H54 (cell line): Measurements from ENCODE around the gene OR1A1.
"Not testable (repeated sequence)": the region's sequence is repeated elsewhere in the genome, so short reads cannot be mapped to it uniquely, and the experiment has no call there.

ENCODE experiments used
- DNase-seq: peaks from one replicate; pipeline ENCODE4 v3.0.0; 2011; ENCODE audit warnings: low spot score, mixed read lengths; ENCODE audit not compliant: insufficient read length
- FAIRE-seq: peaks from 3 replicates; lab custom pipeline; 2011; peaks lifted over from hg19 to GRCh38; lab: Jason Lieb, UNC
- POLR2A ChIP-seq: IDR thresholded peaks from 2 replicates; pipeline ENCODE4 v1.6.1; 2011; ENCODE audit warnings: low read depth, mild to moderate bottlenecking, low read length

OR1A1 gene

GRCh38 chr17:3207367-3207766 is at the start of gene OR1A1:
OR1A1 (plus strand) TSS chr17:3207667; CDS start chr17:3215621, 7,954 bp downstream.
- DNase-seq (no peak), FAIRE-seq (no peak)
- no peak for TF ChIP-seq POLR2A

- no peak for TF ChIP-seq POLR2A
- DNase-seq (no peak), FAIRE-seq (no peak)
These were observed 39.9 kb upstream of the OR1A1 start for GRCh38 chr17:3167574-3167973.

- TF ChIP-seq POLR2A, result no peak
- DNase-seq (no peak), FAIRE-seq (no peak)
These were observed 17.5 kb upstream of the OR1A1 start for GRCh38 chr17:3189961-3190360.

- no peak for DNase-seq
- TF ChIP-seq POLR2A, result no peak
- FAIRE-seq, result no peak
These were observed 10.2 kb upstream of the OR1A1 start, which contains the start of gene OR1A2 for GRCh38 chr17:3197219-3197618. OR1A2 (plus strand) TSS chr17:3197519; CDS start chr17:3197519, 0 bp downstream.

- TF ChIP-seq POLR2A, result no peak
- no peak for FAIRE-seq
- no peak for DNase-seq
These were observed 1.0 kb downstream of the OR1A1 start for GRCh38 chr17:3208484-3208883.

GRCh38 chr17:3213001-3213400 is 5.5 kb downstream of the OR1A1 start:
- TF ChIP-seq POLR2A, result no peak
- no peak for FAIRE-seq
- no peak for DNase-seq

GRCh38 chr17:3213587-3213986 is 6.1 kb downstream of the OR1A1 start:
- FAIRE-seq (peak; percentile 11), DNase-seq (no peak)

GRCh38 chr17:3219978-3220377 is 12.5 kb downstream of the OR1A1 start:
- DNase-seq, result not testable (repeated sequence)

More at GRCh38 chr17:3213587-3213986, 6.1 kb downstream of the OR1A1 start:
- TF ChIP-seq POLR2A, result no peak

GRCh38 chr17:3221850-3222249 is 14.4 kb downstream of the OR1A1 start:
- DNase-seq (no peak), FAIRE-seq (no peak)
- TF ChIP-seq POLR2A, result no peak

More at GRCh38 chr17:3219978-3220377, 12.5 kb downstream of the OR1A1 start:
- FAIRE-seq, result not testable (repeated sequence)

GRCh38 chr17:3222505-3222904 is 15.0 kb downstream of the OR1A1 start:
- FAIRE-seq (no peak), DNase-seq (no peak)
- TF ChIP-seq POLR2A, result no peak

GRCh38 chr17:3224721-3225352 is 17.4 kb downstream of the OR1A1 start:
- peak; percentile 30 for FAIRE-seq
- not testable (repeated sequence) for DNase-seq

- FAIRE-seq, DNase-seq: not testable (repeated sequence)
These were observed 24.8 kb downstream of the OR1A1 start for GRCh38 chr17:3232300-3232699.

- DNase-seq, FAIRE-seq: not testable (repeated sequence)
These were observed 31.2 kb downstream of the OR1A1 start for GRCh38 chr17:3238685-3239084.

- FAIRE-seq, result not testable (repeated sequence)
These were observed 33.6 kb downstream of the OR1A1 start for GRCh38 chr17:3241044-3241443.

GRCh38 chr17:3244841-3245240 is 37.4 kb downstream of the OR1A1 start:
- DNase-seq, FAIRE-seq: not testable (repeated sequence)

More at GRCh38 chr17:3241044-3241443, 33.6 kb downstream of the OR1A1 start:
- DNase-seq, result not testable (repeated sequence)

GRCh38 chr17:3249013-3249412 is 41.5 kb downstream of the OR1A1 start:
- FAIRE-seq, DNase-seq: not testable (repeated sequence)
